MM.1S (cell line): ENCODE data around the gene PDIA2.

ENCODE experiments used
- EZH2 ChIP-seq: fragments of 300-600 bp; sonication (generic); optimal IDR thresholded peaks from 2 replicates; pipeline ENCODE3; 2017; ENCODE audit warnings: low read depth, mild to moderate bottlenecking, antibody characterized with exemption, low read length, mixed read lengths
- TF ChIP-seq, protein P1 (sequence below): fragments of 300-600 bp; sonication (generic); IDR thresholded peaks from 2 replicates; pipeline ENCODE4 v1.5.1; 2016; ENCODE audit warnings: antibody characterized with exemption, low read length, mixed read lengths

DNA sequence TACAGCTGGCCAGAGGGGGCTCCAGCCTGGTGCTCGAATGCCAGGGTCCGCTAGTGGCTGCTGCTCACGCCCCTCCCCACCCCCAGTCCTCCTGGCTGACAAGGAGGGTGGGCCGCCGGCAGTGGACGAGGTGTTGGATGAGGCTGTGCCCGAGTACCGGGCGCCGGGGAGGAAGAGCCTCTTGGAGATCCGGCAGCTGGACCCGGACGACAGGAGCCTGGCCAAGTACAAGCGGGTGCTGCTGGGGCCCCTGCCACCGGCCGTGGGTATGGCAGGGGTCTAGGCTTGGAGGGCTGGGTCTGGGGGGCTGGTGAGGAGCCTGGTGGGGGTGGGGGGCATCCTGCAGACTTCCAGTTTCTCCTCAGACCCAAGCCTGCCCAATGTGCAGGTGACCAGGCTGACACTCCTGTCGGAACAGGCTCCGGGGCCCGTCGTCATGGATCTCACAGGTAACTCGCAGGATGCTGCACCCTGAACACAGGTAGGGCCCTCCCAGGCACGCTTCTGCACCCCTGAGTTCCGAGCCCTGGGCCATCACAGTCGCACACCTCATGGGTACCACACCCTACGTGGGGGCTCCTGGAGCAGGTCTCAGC lies 1.2 kb upstream of the PDIA2 start:
- TF ChIP-seq, protein P1, sequence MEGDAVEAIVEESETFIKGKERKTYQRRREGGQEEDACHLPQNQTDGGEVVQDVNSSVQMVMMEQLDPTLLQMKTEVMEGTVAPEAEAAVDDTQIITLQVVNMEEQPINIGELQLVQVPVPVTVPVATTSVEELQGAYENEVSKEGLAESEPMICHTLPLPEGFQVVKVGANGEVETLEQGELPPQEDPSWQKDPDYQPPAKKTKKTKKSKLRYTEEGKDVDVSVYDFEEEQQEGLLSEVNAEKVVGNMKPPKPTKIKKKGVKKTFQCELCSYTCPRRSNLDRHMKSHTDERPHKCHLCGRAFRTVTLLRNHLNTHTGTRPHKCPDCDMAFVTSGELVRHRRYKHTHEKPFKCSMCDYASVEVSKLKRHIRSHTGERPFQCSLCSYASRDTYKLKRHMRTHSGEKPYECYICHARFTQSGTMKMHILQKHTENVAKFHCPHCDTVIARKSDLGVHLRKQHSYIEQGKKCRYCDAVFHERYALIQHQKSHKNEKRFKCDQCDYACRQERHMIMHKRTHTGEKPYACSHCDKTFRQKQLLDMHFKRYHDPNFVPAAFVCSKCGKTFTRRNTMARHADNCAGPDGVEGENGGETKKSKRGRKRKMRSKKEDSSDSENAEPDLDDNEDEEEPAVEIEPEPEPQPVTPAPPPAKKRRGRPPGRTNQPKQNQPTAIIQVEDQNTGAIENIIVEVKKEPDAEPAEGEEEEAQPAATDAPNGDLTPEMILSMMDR, result no peak
- no peak for TF ChIP-seq EZH2
